Mammary epithelial cell (primary cell): Measurements from ENCODE around the gene TMED5.

Experiments
- EZH2 ChIP-seq: IDR thresholded peaks from 2 replicates; pipeline ENCODE4 v1.6.1; 2012; ENCODE audit warnings: low read length, inconsistent platforms, borderline replicate concordance
- TF ChIP-seq, protein P1 (sequence below), 2 donors: IDR thresholded peaks in 1 of 2; conservative IDR thresholded peaks in 1 of 2; 2 replicates each; pipeline ENCODE4 v1.5.1; 2011 to 2012; ENCODE audit warnings: inconsistent platforms in 2 of 2, low read length in 2 of 2, mild to moderate bottlenecking in 2 of 2, control low read depth in 1 of 2, low read depth in 1 of 2; ENCODE audit not compliant: insufficient read depth in 1 of 2; ENCODE audit errors: extremely low read depth in 1 of 2

DNA sequence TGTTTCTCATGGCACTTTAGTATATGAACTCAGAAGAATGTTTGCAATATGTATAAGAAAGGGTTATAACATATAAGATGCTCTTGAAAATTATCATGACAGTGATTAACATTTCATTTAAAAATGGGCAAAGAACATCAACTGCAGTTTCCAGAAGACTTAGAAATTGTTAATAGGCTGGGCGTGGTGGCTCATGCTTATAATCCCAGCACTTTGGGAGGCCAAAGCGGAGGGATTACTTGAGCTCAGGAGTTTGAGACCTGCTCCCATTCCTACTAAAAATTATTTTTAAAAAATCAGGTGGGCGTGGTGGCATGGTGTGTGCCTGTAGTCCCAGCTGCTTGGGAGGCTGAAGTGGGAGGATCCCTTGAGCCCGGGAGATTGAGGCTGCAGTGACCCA is 78.1 kb downstream of the TMED5 start:
- TF ChIP-seq, protein P1, sequence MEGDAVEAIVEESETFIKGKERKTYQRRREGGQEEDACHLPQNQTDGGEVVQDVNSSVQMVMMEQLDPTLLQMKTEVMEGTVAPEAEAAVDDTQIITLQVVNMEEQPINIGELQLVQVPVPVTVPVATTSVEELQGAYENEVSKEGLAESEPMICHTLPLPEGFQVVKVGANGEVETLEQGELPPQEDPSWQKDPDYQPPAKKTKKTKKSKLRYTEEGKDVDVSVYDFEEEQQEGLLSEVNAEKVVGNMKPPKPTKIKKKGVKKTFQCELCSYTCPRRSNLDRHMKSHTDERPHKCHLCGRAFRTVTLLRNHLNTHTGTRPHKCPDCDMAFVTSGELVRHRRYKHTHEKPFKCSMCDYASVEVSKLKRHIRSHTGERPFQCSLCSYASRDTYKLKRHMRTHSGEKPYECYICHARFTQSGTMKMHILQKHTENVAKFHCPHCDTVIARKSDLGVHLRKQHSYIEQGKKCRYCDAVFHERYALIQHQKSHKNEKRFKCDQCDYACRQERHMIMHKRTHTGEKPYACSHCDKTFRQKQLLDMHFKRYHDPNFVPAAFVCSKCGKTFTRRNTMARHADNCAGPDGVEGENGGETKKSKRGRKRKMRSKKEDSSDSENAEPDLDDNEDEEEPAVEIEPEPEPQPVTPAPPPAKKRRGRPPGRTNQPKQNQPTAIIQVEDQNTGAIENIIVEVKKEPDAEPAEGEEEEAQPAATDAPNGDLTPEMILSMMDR (conservative IDR thresholded peaks at IDR 0.05 in 1 of 2, IDR thresholded peaks at IDR 0.05 in 1 of 2; ENCODE audit: extremely low read depth in 1 of 2, insufficient read depth in 1 of 2, low read depth in 1 of 2, low read length in 2 of 2) = no peak
- TF ChIP-seq EZH2 = no peak
